IMR-90 (cell line): ENCODE measurements around the gene PAM. TPM values are rescaled to one million over a fixed set of nuclear protein-coding genes. Genes with fewer than 3 reads are reported as not detected.

Source experiments
- ATAC-seq: fragments of 200-7000 bp; cut with Tn5 transposase; 2 replicates; pipeline ENCODE4 v1.9.1; 2020; ENCODE audit warnings: low read depth, mild to moderate bottlenecking, moderate library complexity
- BruUV-seq: library from RNA; stranded (reverse); fragments of 400-500 nt; replicated peaks from 2 replicates; lab custom pipeline; 2021; lab: Mats Ljungman, UMichigan
- CTCF ChIA-PET: fragments of 300-600 bp; formaldehyde crosslinking; extraction: SDS; loops from one replicate; lab custom pipeline; 2021; ENCODE audit warnings: antibody characterized with exemption; lab: Yijun Ruan, JAX
- POLR2A ChIA-PET: fragments of 300-600 bp; sonication (Branson Sonifier 250); formaldehyde crosslinking; loops from one replicate; lab custom pipeline; 2022; ENCODE audit warnings: antibody characterized with exemption; ENCODE audit not compliant: unreplicated experiment; lab: Charles Lee
- DNase-seq: peaks from one replicate; pipeline ENCODE4 v3.0.0; 2013
- H2AFZ ChIP-seq: replicated peaks from 2 replicates; pipeline ENCODE3; 2013; ENCODE audit warnings: low read length, mild to moderate bottlenecking; ENCODE audit not compliant: poor library complexity
- H2AK5ac ChIP-seq: 2 replicates; pipeline ENCODE4 v1.6.1; 2013; ENCODE audit warnings: low read depth, low read length, inconsistent platforms
- H2AK9ac ChIP-seq: replicated peaks from 2 replicates; pipeline ENCODE3; 2013; ENCODE audit warnings: mild to moderate bottlenecking, low read depth, low read length, moderate library complexity; ENCODE audit not compliant: poor library complexity
- H2BK120ac ChIP-seq: 2 replicates; pipeline ENCODE4 v1.6.1; 2013; ENCODE audit warnings: low read depth, low read length, inconsistent platforms
- H2BK15ac ChIP-seq: 3 replicates; pipeline ENCODE4 v1.6.1; 2013; ENCODE audit warnings: low read depth, low read length, inconsistent platforms
- H2BK20ac ChIP-seq: 2 replicates; pipeline ENCODE4 v1.6.1; 2013; ENCODE audit warnings: low read depth, mild to moderate bottlenecking, inconsistent platforms, low read length, moderate library complexity
- H2BK5ac ChIP-seq: 2 replicates; pipeline ENCODE4 v1.6.1; 2013; ENCODE audit warnings: mild to moderate bottlenecking, low read depth, low read length, inconsistent platforms; ENCODE audit not compliant: poor library complexity, severe bottlenecking
- H3K14ac ChIP-seq: replicated peaks from 2 replicates; pipeline ENCODE4 v1.6.1; 2013; ENCODE audit warnings: low read depth, low read length, inconsistent platforms
- H3K18ac ChIP-seq: 2 replicates; pipeline ENCODE4 v1.6.1; 2013; ENCODE audit warnings: low read depth, low read length, control low read depth
- H3K23ac ChIP-seq: 2 replicates; pipeline ENCODE4 v1.6.1; 2013; ENCODE audit warnings: low read depth, low read length, inconsistent platforms
- H3K27ac ChIP-seq: 2 replicates; pipeline ENCODE4 v1.5.1; 2013; ENCODE audit warnings: mild to moderate bottlenecking, control low read depth, low read length; ENCODE audit not compliant: insufficient read depth
- H3K27me3 ChIP-seq: 2 replicates; pipeline ENCODE4 v1.6.1; 2013; ENCODE audit warnings: low read length; ENCODE audit not compliant: control insufficient read depth, insufficient read depth
- H3K36me3 ChIP-seq: 2 replicates; pipeline ENCODE4 v1.6.1; 2013; ENCODE audit warnings: low read length, mixed read lengths; ENCODE audit not compliant: control insufficient read depth, insufficient read depth
- H3K4ac ChIP-seq: 2 replicates; pipeline ENCODE4 v1.6.1; 2013; ENCODE audit warnings: low read depth, low read length, inconsistent platforms
- H3K4me1 ChIP-seq: 2 replicates; pipeline ENCODE4 v1.6.1; 2013; ENCODE audit warnings: low read length, mixed read lengths; ENCODE audit not compliant: control insufficient read depth, insufficient read depth
- H3K4me2 ChIP-seq: 2 replicates; pipeline ENCODE4 v1.6.1; 2013; ENCODE audit warnings: low read depth, mild to moderate bottlenecking, control low read depth, low read length, moderate library complexity
- H3K4me3 ChIP-seq: 2 replicates; pipeline ENCODE4 v1.5.1; 2013; ENCODE audit warnings: low read depth, mild to moderate bottlenecking, control low read depth, low read length, moderate library complexity; ENCODE audit not compliant: insufficient read depth
- H3K56ac ChIP-seq: 2 replicates; pipeline ENCODE4 v1.6.1; 2013; ENCODE audit warnings: low read length, inconsistent platforms; ENCODE audit not compliant: insufficient read depth; ENCODE audit errors: extremely low read depth
- H3K79me1 ChIP-seq, 2 experiments: 2 replicates each; pipeline ENCODE4 v1.6.1; 2013; ENCODE audit warnings: low read length in 2 of 2, inconsistent platforms in 1 of 2, low read depth in 1 of 2
- H3K9ac ChIP-seq: 2 replicates; pipeline ENCODE4 v1.6.1; 2013; ENCODE audit warnings: low read depth, low read length, control low read depth
- H3K9me1 ChIP-seq: 2 replicates; pipeline ENCODE4 v1.6.1; 2013; ENCODE audit warnings: low read length, inconsistent platforms; ENCODE audit not compliant: insufficient read depth
- H3K9me3 ChIP-seq: 2 replicates; pipeline ENCODE4 v1.6.1; 2013; ENCODE audit warnings: low read length; ENCODE audit not compliant: control insufficient read depth, insufficient read depth
- H4K20me1 ChIP-seq: 2 replicates; pipeline ENCODE4 v1.6.1; 2013; ENCODE audit warnings: low read length, inconsistent platforms; ENCODE audit not compliant: insufficient read depth
- H4K5ac ChIP-seq: 2 replicates; pipeline ENCODE4 v1.6.1; 2013; ENCODE audit warnings: mild to moderate bottlenecking, low read depth, low read length, control low read depth
- H4K8ac ChIP-seq, 2 experiments: 2 replicates each; pipeline ENCODE4 v1.6.1; 2013; ENCODE audit warnings: low read depth in 2 of 2, low read length in 2 of 2, control low read depth in 1 of 2, inconsistent platforms in 1 of 2
- H4K91ac ChIP-seq: 2 replicates; pipeline ENCODE4 v1.6.1; 2013; ENCODE audit warnings: low read depth, low read length, inconsistent platforms; ENCODE audit not compliant: insufficient read depth
- CEBPB ChIP-seq: IDR thresholded peaks from 2 replicates; pipeline ENCODE4 v1.6.1; 2012; ENCODE audit warnings: low read depth, low read length, improper control_type of control experiment
- ELK1 ChIP-seq: fragments of 150-350 bp; IDR thresholded peaks from 2 replicates; pipeline ENCODE4 v1.6.1; 2016; ENCODE audit warnings: low read depth, mild to moderate bottlenecking, low read length, moderate library complexity, borderline replicate concordance
- RCOR1 ChIP-seq: IDR thresholded peaks from 2 replicates; pipeline ENCODE4 v1.6.1; 2012; ENCODE audit warnings: mild to moderate bottlenecking, low read length, improper control_type of control experiment; ENCODE audit not compliant: insufficient replicate concordance
- USF2 ChIP-seq: fragments of 150-350 bp; IDR thresholded peaks from 2 replicates; pipeline ENCODE4 v1.6.1; 2017; ENCODE audit warnings: mild to moderate bottlenecking, antibody characterized with exemption, low read length, low read depth
- WGBS, 2 experiments: methylation state at CpG; one replicate each; pipeline versions ENCODE4 v1.1.5 to v1.1.7; 2013; ENCODE audit warnings: missing lambda C conversion rate in 2 of 2; ENCODE audit not compliant: insufficient read length in 1 of 2; ENCODE audit errors: extremely low coverage in 2 of 2; 5-methylcytosine and 5-hydroxymethylcytosine counted together
- dilution Hi-C: fragments of 300-500 bp; cut with HindIII; formaldehyde crosslinking; loops from one replicate; pipeline ENCODE4 v1.14.3; 2018; ENCODE audit warnings: low sequenced_read_pairs; ENCODE audit not compliant: unreplicated experiment
- in situ Hi-C: fragments of 300-500 bp; cut with MboI; formaldehyde crosslinking; loops from 3 replicates; pipeline ENCODE4 v1.14.3; 2019; ENCODE audit warnings: low sequenced_read_pairs, inconsistent platforms, mixed read lengths
- intact Hi-C: fragments of 100-400 bp; cut with micrococcal nuclease; formaldehyde crosslinking; loops from 2 replicates; pipeline ENCODE4 v1.10.0; 2022
- polyA plus RNA-seq, 3 experiments: library from polyadenylated mRNA; depleted of rRNA; stranded (reverse); fragments of >200 nt; gene quantifications; 2 replicates each; pipeline ENCODE4 v1.2.3, GENCODE V29; 2012; ENCODE audit warnings: low replicate concordance in 1 of 3
- total RNA-seq: library from RNA; depleted of rRNA; stranded (reverse); fragments of >200 nt; gene quantifications from 2 replicates; pipeline ENCODE4 v1.2.3, GENCODE V29; 2012

PAM gene
- total and polyA plus RNA-seq, 2 of the 4 experiments (the other 2 are of a cell fraction): 115 to 179 TPM

GRCh38 chr5:102713278-102713677, 41.8 kb upstream of the PAM start:
- CTCF ChIA-PET: no interaction called here

More at GRCh38 chr5:102713278-102713677, 41.8 kb upstream of the PAM start:
- intact Hi-C loops: no loop called here
- H3K9me1 ChIP-seq: no peaks in the 10 kb centered on the region; the same call in 1 of the 2 replicates
- no peak overlapping the region for H2BK15ac ChIP-seq
- no peak overlapping the region for H2AFZ ChIP-seq
- no peak overlapping the region for H3K4ac ChIP-seq
- H3K23ac ChIP-seq: no peak overlapping the region
- H3K4me3 ChIP-seq: no peak overlapping the region
- H4K8ac ChIP-seq: peak overlapping the region in 1 of 2 experiments; percentile 11; a peak in 1 of 4 replicates
- ATAC-seq (no peak), DNase-seq (no peak)
- H3K79me1 ChIP-seq: no peaks in the 10 kb centered on the region
- peaks cover 7% of the 10 kb centered on the region for H3K4me1 ChIP-seq
- no peak overlapping the region for H3K14ac ChIP-seq
- H2AK5ac ChIP-seq: no peak overlapping the region
- BruUV-seq: no TSS peak
- no peak overlapping the region for H3K9ac ChIP-seq
- no peak overlapping the region for H2BK20ac ChIP-seq
- H3K9me3 ChIP-seq: no peaks in the 10 kb centered on the region
- no peaks in the 10 kb centered on the region for H3K27me3 ChIP-seq
- H3K4me2 ChIP-seq: no peak overlapping the region
- no peaks in the 10 kb centered on the region for H4K20me1 ChIP-seq
- no peak overlapping the region for H3K56ac ChIP-seq
- H4K91ac ChIP-seq: no peak overlapping the region; the same call in 1 of the 2 replicates
- H4K5ac ChIP-seq: no peak overlapping the region
- no peak overlapping the region for H3K27ac ChIP-seq
- TF ChIP-seq ELK1 (no peak), RCOR1 (no peak), USF2 (no peak), CEBPB (no peak)
- H2AK9ac ChIP-seq: no peak overlapping the region
- H2BK5ac ChIP-seq: no peak overlapping the region
- dilution Hi-C loops: no loop called here
- H3K36me3 ChIP-seq: no peaks in the 10 kb centered on the region
- POLR2A ChIA-PET: no interaction called here
- H3K18ac ChIP-seq: no peak overlapping the region
- in situ Hi-C loops: no loop called here
- 100% methylated on average over 1 of the region's 2 CpGs; no CpG with 5 or more reads in 1 of the 2 experiments for WGBS, 2 experiments
- H2BK120ac ChIP-seq: 0 out of 2 replicates have a peak overlapping the region, but pooled peaks have one; percentile 31
